ENCODE data around the gene PLIN4.

- TF ChIP-seq, protein P1, sequence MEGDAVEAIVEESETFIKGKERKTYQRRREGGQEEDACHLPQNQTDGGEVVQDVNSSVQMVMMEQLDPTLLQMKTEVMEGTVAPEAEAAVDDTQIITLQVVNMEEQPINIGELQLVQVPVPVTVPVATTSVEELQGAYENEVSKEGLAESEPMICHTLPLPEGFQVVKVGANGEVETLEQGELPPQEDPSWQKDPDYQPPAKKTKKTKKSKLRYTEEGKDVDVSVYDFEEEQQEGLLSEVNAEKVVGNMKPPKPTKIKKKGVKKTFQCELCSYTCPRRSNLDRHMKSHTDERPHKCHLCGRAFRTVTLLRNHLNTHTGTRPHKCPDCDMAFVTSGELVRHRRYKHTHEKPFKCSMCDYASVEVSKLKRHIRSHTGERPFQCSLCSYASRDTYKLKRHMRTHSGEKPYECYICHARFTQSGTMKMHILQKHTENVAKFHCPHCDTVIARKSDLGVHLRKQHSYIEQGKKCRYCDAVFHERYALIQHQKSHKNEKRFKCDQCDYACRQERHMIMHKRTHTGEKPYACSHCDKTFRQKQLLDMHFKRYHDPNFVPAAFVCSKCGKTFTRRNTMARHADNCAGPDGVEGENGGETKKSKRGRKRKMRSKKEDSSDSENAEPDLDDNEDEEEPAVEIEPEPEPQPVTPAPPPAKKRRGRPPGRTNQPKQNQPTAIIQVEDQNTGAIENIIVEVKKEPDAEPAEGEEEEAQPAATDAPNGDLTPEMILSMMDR (IDR thresholded peaks at IDR 0.05; ENCODE audit: insufficient read depth, low read length): no peak
- TF ChIP-seq POLR2AphosphoS5 (IDR thresholded peaks at IDR 0.05; ENCODE audit: low read depth) (no peak), SPI1 (IDR thresholded peaks at IDR 0.05; ENCODE audit: borderline replicate concordance, low read depth) (no peak)
Observed at GRCh38 chr19:4506449-4507149, 11.7 kb downstream of the PLIN4 start.
